ENCODE data around the gene OPTC.

Gene OPTC

DNA sequence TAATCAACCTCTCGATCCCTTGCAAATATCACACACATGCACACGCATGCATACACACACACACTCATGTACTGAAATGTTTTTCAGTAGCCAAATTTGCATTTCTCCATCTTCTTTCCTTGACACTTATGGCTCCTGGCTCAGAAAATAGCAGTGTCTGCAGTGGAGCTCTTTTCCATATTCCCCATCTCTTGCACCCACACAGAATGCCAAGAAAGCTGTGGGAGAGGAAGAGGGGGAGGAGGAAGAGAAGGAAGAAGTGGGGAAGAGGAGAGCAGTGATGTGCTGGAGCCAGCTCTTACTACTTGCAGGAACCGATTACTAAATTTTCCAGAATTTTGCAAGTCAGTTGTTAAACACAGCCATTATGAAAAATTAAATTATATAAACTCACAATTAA lies 9.9 kb downstream of the OPTC start:
- no peaks in the 10 kb centered on the region for H3K27me3 ChIP-seq (ENCODE audit: control insufficient read depth, insufficient read depth, low read length, poor library complexity, severe bottlenecking)
- no peaks in the 10 kb centered on the region for H3K36me3 ChIP-seq (ENCODE audit: control insufficient read depth, insufficient read depth, low read length)
- 96 to 97% methylated on average over 3 of the region's 3 CpGs for WGBS, 2 experiments
- no peak overlapping the region for H3K4me3 ChIP-seq (ENCODE audit: insufficient read depth, low read depth, low read length)
- H3K4me1 ChIP-seq (ENCODE audit: control insufficient read depth, insufficient read depth, low read length): peaks cover 20% of the 10 kb centered on the region
- H3K27ac ChIP-seq (ENCODE audit: insufficient read depth, low read depth, low read length, poor library complexity, severe bottlenecking): no peak overlapping the region
- H3K9me3 ChIP-seq (ENCODE audit: control insufficient read depth, low read length): no peaks in the 10 kb centered on the region

DNA sequence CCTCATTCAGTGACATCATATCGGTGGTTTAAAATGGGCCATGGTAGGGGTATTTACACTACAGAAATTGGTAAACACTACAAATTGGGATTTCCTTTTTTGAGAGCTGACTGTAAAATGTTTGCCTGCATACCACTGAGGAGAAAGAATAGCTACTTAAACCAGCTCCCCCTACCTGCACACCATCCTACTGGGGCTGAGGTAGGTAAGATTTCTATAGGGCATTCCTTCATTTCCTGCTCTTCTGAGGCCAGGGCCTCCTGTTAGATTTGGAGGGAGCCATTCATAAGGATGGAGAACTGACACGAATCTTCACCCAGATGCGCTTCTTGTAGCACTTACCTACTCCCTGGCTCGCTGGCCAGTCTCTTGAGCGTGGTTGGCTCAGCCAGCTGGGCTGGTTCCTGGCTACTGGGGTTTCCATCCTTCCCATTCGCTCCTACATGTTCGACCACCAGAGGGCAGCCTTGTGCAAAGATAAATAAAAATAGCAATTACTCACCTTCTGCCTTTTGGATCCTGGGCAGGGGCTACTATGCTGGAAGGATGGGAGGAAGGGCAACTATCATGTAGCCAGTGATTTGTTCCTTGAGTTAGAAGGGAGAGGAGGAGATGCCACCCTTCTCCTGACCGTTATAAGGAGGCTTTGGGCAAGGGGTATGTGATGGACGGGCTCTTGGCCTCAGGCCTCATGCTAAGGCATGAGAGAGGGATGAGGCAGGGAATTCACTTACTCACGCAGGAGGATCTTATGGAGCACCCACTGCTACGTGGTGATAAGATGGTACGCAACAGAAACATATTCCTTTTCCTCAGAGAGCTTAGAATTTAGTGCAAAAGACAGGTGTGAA lies 10.7 kb downstream of the OPTC start:
- Histone ChIP-seq H3K9me3 (ENCODE audit: control insufficient read depth, low read length) (no peaks in the 10 kb centered on the region), H3K4me3 (ENCODE audit: insufficient read depth, low read depth, low read length) (no peak overlapping the region), H3K27ac (ENCODE audit: insufficient read depth, low read depth, low read length, poor library complexity, severe bottlenecking) (no peak overlapping the region), H3K4me1 (ENCODE audit: control insufficient read depth, insufficient read depth, low read length) (peaks cover 26% of the 10 kb centered on the region), H3K36me3 (ENCODE audit: control insufficient read depth, insufficient read depth, low read length) (no peaks in the 10 kb centered on the region), H3K27me3 (ENCODE audit: control insufficient read depth, insufficient read depth, low read length, poor library complexity, severe bottlenecking) (no peaks in the 10 kb centered on the region)
- WGBS, 2 experiments: 41 to 43% methylated on average over 12 of the region's 12 CpGs

DNA sequence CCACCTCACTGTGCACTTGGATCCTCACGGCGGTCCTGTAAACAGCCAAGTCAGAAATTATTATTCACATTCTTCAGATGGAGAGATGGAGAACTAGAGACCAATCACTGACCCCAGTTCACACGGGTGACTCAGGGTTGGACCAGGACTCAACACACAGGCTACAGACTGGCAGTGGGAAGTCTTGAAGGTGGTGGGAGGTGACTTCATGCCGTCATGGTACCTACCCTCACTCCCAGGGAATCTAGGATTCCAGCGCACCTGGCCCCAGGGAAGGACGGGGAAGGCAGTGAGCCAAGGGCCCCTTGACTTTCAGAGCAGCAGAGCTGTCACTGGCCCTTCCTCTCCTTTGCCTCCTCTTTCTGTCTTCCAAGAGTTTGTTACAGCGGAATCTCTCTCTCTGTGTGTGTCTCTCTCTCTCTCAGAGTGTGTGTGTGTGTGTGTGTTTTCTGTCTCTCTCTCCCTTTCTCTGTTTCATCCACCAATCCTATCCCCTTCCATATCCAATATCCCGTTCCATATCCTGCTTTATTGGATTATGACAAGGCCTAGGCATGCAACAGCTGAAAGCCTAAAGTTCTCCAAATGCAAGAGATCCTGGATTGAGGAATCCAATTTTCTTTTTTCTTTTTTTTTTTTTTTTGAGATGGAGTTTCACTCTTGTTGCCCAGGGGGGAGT lies 11.7 kb downstream of the OPTC start:
- H3K36me3 ChIP-seq (ENCODE audit: control insufficient read depth, insufficient read depth, low read length): no peaks in the 10 kb centered on the region
- H3K4me1 ChIP-seq (ENCODE audit: control insufficient read depth, insufficient read depth, low read length): peaks cover 26% of the 10 kb centered on the region
- H3K4me3 ChIP-seq (ENCODE audit: insufficient read depth, low read depth, low read length): no peak overlapping the region
- 90 to 92% methylated on average over 7 of the region's 8 CpGs for WGBS, 2 experiments
- H3K9me3 ChIP-seq (ENCODE audit: control insufficient read depth, low read length): no peaks in the 10 kb centered on the region
- no peak overlapping the region for H3K27ac ChIP-seq (ENCODE audit: insufficient read depth, low read depth, low read length, poor library complexity, severe bottlenecking)
- H3K27me3 ChIP-seq (ENCODE audit: control insufficient read depth, insufficient read depth, low read length, poor library complexity, severe bottlenecking): no peaks in the 10 kb centered on the region

DNA sequence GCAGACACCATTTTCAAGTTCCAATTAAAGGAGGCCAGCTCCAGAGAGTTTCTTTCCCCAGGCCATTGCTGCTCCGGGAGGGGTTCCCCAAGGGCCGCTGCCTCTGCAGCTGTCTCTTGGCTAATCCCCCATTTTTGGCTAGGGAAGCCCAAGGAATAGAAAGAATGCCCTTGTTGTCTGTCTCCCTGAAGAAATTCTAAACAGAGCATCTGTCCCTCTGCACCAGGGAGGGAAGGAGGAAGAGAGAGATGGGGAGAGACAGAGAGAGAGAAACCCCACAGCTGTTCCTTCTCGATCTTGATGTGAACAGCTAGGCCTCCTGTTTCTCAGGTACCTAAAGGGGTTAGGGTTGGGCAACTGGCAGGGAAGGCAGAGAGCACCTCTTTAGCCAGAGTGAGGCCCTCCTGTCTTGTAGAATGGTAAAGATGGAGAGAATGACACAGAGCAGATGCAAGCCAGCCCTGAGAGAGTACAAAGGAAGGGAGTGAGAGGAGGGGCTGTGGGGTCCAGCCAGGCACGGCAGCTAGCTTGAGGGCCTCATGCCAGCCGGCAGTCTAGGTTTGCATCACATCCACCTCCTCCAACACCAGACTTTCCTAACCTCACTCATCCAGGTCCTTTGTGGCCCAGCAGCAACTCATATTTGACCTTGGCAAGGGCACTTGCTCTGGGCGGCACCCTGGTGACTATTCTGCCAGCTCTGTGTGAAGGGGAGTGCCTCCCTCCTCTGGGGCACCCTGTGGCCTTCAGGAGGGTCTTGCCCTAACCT lies 13.1 kb downstream of the OPTC start:
- no peak overlapping the region for H3K4me3 ChIP-seq (ENCODE audit: insufficient read depth, low read depth, low read length)
- no peak overlapping the region for H3K27ac ChIP-seq (ENCODE audit: insufficient read depth, low read depth, low read length, poor library complexity, severe bottlenecking)
- no peaks in the 10 kb centered on the region for H3K9me3 ChIP-seq (ENCODE audit: control insufficient read depth, low read length)
- WGBS, 2 experiments: 65 to 66% methylated on average over 6 of the region's 6 CpGs
- H3K4me1 ChIP-seq (ENCODE audit: control insufficient read depth, insufficient read depth, low read length): peaks cover 26% of the 10 kb centered on the region
- no peaks in the 10 kb centered on the region for H3K27me3 ChIP-seq (ENCODE audit: control insufficient read depth, insufficient read depth, low read length, poor library complexity, severe bottlenecking)
- H3K36me3 ChIP-seq (ENCODE audit: control insufficient read depth, insufficient read depth, low read length): no peaks in the 10 kb centered on the region

DNA sequence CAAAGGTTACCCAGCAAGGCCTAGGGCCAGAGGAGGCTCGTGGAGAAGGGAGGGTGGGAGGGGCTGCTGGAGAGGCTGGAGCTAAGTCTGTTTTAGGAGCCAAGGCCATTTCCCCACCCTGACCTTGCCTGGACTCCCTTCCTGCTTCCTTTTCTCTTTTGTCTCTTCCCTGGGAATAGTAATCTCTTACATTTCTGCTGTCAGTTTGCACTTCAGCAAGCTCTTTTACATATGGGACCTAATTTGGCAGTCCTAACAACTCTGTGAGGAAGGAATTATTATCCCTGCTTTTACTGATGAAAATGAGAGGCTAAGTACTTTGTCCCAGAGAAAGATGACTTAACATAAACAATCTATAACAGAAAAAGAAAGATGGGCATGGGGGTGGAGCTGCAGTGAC lies 13.8 kb downstream of the OPTC start:
- H3K27me3 ChIP-seq (ENCODE audit: control insufficient read depth, insufficient read depth, low read length, poor library complexity, severe bottlenecking): no peaks in the 10 kb centered on the region
- WGBS, 2 experiments: 25 to 64% methylated on average over 1 of the region's 1 CpG
- no peak overlapping the region for H3K4me3 ChIP-seq (ENCODE audit: insufficient read depth, low read depth, low read length)
- H3K4me1 ChIP-seq (ENCODE audit: control insufficient read depth, insufficient read depth, low read length): peaks cover 30% of the 10 kb centered on the region
- no peaks in the 10 kb centered on the region for H3K9me3 ChIP-seq (ENCODE audit: control insufficient read depth, low read length)
- no peaks in the 10 kb centered on the region for H3K36me3 ChIP-seq (ENCODE audit: control insufficient read depth, insufficient read depth, low read length)
- no peak overlapping the region for H3K27ac ChIP-seq (ENCODE audit: insufficient read depth, low read depth, low read length, poor library complexity, severe bottlenecking)

DNA sequence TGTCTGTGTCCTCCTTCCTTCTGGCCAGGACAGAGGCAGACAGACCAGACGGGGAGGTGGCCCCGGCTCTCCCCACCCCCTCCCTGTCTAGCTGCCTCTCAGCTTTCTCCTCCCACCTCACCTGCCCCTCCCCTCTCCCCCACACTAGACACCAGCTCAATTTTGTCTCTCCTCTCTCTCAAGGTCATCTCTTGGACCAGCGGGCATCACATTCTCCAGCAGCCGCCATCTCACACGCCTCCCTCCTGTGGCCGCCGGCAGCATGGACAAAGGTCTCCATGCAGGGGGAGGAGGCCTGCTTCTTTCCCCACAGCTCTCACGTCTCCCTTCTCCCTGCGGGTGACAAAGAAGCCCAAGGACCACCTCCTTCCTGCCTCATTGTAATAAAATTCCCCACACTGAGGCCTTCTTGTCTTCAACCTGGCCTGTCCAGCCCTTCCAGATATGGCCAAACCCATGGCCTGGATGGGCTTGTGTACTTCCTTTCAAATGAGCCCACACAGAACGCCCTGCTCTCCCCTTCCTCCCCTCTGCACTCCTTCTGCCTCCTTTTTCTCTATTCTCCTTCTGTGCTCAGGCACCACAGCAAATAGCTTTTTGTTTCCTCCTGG lies 14.6 kb downstream of the OPTC start:
- Histone ChIP-seq H3K4me3 (ENCODE audit: insufficient read depth, low read depth, low read length) (no peak overlapping the region), H3K36me3 (ENCODE audit: control insufficient read depth, insufficient read depth, low read length) (no peaks in the 10 kb centered on the region), H3K4me1 (ENCODE audit: control insufficient read depth, insufficient read depth, low read length) (peaks cover 38% of the 10 kb centered on the region), H3K27me3 (ENCODE audit: control insufficient read depth, insufficient read depth, low read length, poor library complexity, severe bottlenecking) (peaks cover 3% of the 10 kb centered on the region), H3K27ac (ENCODE audit: insufficient read depth, low read depth, low read length, poor library complexity, severe bottlenecking) (no peak overlapping the region), H3K9me3 (ENCODE audit: control insufficient read depth, low read length) (no peaks in the 10 kb centered on the region)
- WGBS, 2 experiments: 26 to 31% methylated on average over 10 of the region's 10 CpGs

DNA sequence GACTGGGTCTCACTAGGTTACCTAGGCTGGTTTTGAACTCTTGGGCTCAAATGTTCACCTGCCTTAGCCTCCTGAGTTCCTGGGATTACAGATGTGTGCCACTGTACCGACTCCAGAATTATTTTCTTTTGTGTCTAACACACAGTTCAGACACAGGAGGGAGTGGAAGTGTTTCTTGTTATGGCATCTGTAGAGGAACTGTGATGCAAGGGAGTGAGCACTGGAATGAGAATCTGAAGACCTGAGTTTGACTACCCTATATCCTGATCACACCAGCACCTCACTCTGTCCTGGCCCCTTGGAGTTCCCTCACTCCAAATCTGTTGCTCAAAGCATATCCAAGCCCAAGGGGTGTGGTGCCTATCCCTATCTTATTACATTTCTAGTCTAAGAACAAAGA lies 15.2 kb downstream of the OPTC start:
- Histone ChIP-seq H3K4me1 (ENCODE audit: control insufficient read depth, insufficient read depth, low read length) (peaks cover 43% of the 10 kb centered on the region), H3K9me3 (ENCODE audit: control insufficient read depth, low read length) (no peaks in the 10 kb centered on the region), H3K4me3 (ENCODE audit: insufficient read depth, low read depth, low read length) (no peak overlapping the region), H3K27me3 (ENCODE audit: control insufficient read depth, insufficient read depth, low read length, poor library complexity, severe bottlenecking) (peaks cover 3% of the 10 kb centered on the region), H3K27ac (ENCODE audit: insufficient read depth, low read depth, low read length, poor library complexity, severe bottlenecking) (no peak overlapping the region), H3K36me3 (ENCODE audit: control insufficient read depth, insufficient read depth, low read length) (no peaks in the 10 kb centered on the region)
- WGBS, 2 experiments: 89 to 92% methylated on average over 1 of the region's 1 CpG

DNA sequence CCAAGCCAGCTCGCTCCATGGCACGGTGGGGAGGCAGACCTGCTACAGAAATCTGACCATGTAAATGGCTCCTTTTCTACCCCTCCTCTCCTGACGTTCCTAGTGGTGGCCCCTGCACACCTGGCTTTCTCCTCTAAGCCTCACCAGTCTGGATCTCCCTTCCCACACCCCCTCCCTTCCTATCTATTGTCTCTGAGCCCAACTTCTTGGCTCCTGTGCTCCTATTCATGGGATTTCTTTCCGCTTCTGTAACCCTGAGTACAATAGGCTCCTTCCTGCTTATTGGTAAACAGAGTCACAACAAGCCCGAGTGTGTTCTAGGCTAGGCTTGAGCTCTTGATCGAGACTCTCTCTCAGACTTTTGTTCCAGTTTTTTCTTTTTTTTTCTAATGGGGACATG lies 17.6 kb downstream of the OPTC start:
- Histone ChIP-seq H3K27ac (ENCODE audit: insufficient read depth, low read depth, low read length, poor library complexity, severe bottlenecking) (no peak overlapping the region), H3K4me3 (ENCODE audit: insufficient read depth, low read depth, low read length) (no peak overlapping the region), H3K27me3 (ENCODE audit: control insufficient read depth, insufficient read depth, low read length, poor library complexity, severe bottlenecking) (peaks cover 7% of the 10 kb centered on the region), H3K36me3 (ENCODE audit: control insufficient read depth, insufficient read depth, low read length) (no peaks in the 10 kb centered on the region), H3K4me1 (ENCODE audit: control insufficient read depth, insufficient read depth, low read length) (peaks cover 47% of the 10 kb centered on the region), H3K9me3 (ENCODE audit: control insufficient read depth, low read length) (no peaks in the 10 kb centered on the region)
- 74 to 79% methylated on average over 6 of the region's 6 CpGs for WGBS, 2 experiments

DNA sequence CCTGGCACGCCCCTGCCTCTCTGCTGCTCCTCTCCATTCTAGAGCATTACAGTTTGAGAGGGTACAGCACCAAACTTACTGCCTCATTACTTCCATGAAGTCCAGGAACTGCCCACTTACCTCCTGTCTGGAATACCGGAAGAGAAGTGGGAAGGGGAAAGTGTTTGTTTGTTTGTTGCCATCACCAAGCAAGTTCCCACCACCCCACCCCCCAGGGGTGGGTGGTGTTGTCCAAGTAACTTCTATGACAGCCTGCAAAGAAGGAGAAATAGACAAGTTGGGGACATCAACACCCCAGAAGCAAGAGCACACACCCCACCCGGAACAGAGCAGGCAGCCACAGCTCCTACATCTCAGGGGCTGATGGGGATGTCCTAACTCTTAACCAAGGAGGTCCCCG lies 18.0 kb downstream of the OPTC start:
- Histone ChIP-seq H3K4me3 (ENCODE audit: insufficient read depth, low read depth, low read length) (no peak overlapping the region), H3K27me3 (ENCODE audit: control insufficient read depth, insufficient read depth, low read length, poor library complexity, severe bottlenecking) (peaks cover 7% of the 10 kb centered on the region), H3K36me3 (ENCODE audit: control insufficient read depth, insufficient read depth, low read length) (no peaks in the 10 kb centered on the region), H3K9me3 (ENCODE audit: control insufficient read depth, low read length) (no peaks in the 10 kb centered on the region), H3K27ac (ENCODE audit: insufficient read depth, low read depth, low read length, poor library complexity, severe bottlenecking) (no peak overlapping the region), H3K4me1 (ENCODE audit: control insufficient read depth, insufficient read depth, low read length) (peaks cover 45% of the 10 kb centered on the region)
- WGBS, 2 experiments: 93 to 97% methylated on average over 3 to 4 of the region's 4 CpGs

DNA sequence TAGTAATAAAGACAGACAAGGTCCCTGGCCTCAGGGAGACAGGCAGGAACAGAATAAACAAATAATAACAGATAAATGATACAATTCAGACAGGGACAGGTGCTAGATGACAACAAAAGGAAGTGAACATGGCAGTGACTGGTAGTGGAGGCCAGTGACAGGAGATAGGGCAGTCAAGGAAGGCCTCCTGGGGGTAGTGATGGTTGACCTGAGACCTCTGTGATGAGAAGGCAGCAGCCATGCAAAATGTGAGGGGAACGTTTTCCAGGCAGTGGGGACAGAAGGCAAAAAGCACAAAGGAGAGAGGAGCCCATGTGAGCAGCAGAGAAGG lies 18.5 kb downstream of the OPTC start:
- H3K9me3 ChIP-seq (ENCODE audit: control insufficient read depth, low read length): no peaks in the 10 kb centered on the region
- peaks cover 7% of the 10 kb centered on the region for H3K27me3 ChIP-seq (ENCODE audit: control insufficient read depth, insufficient read depth, low read length, poor library complexity, severe bottlenecking)
- no peak overlapping the region for H3K27ac ChIP-seq (ENCODE audit: insufficient read depth, low read depth, low read length, poor library complexity, severe bottlenecking)
- H3K36me3 ChIP-seq (ENCODE audit: control insufficient read depth, insufficient read depth, low read length): no peaks in the 10 kb centered on the region
- H3K4me3 ChIP-seq (ENCODE audit: insufficient read depth, low read depth, low read length): no peak overlapping the region
- peaks cover 44% of the 10 kb centered on the region for H3K4me1 ChIP-seq (ENCODE audit: control insufficient read depth, insufficient read depth, low read length)
- WGBS, 2 experiments: 70 to 72% methylated on average over 1 of the region's 1 CpG

Data from ectodermal cell (in vitro differentiated cells).